KMS-11 (cell line): ENCODE results near the gene FRAS1.
"Not testable (repeated sequence)": the region's sequence is repeated elsewhere in the genome, so short reads cannot be mapped to it uniquely, and the experiment has no call there.

Experiments
- H2AFZ ChIP-seq: fragments of 200-600 bp; sonication (generic); 2 replicates; pipeline ENCODE4 v1.6.1; 2016; ENCODE audit warnings: antibody characterized with exemption, mixed run types, low read depth
- H3K27ac ChIP-seq: fragments of 200-600 bp; sonication (generic); 2 replicates; pipeline ENCODE4 v1.6.1; 2016; ENCODE audit warnings: mild to moderate bottlenecking, mixed run types
- H3K27me3 ChIP-seq: fragments of 200-600 bp; sonication (generic); 2 replicates; pipeline ENCODE4 v1.6.1; 2017; ENCODE audit warnings: mild to moderate bottlenecking, low read depth, mixed run types, moderate library complexity; ENCODE audit not compliant: insufficient read depth
- H3K36me3 ChIP-seq: fragments of 200-600 bp; sonication (generic); 2 replicates; pipeline ENCODE4 v1.6.1; 2017; ENCODE audit warnings: mild to moderate bottlenecking, mixed run types; ENCODE audit not compliant: insufficient read depth
- H3K4me1 ChIP-seq: fragments of 200-600 bp; sonication (generic); 2 replicates; pipeline ENCODE4 v1.6.1; 2016; ENCODE audit warnings: mild to moderate bottlenecking, low read depth, mixed run types; ENCODE audit not compliant: poor library complexity, severe bottlenecking
- H3K4me2 ChIP-seq: fragments of 200-600 bp; sonication (generic); 2 replicates; pipeline ENCODE4 v1.7.0; 2016; ENCODE audit warnings: mild to moderate bottlenecking, mixed run types
- H3K4me3 ChIP-seq: fragments of 200-600 bp; sonication (generic); IDR thresholded peaks from 2 replicates; pipeline ENCODE4 v1.6.1; 2017; ENCODE audit warnings: low read depth, low read length, mixed read lengths; ENCODE audit not compliant: insufficient read depth
- H3K79me2 ChIP-seq: fragments of 200-600 bp; sonication (generic); 2 replicates; pipeline ENCODE4 v1.6.1; 2016; ENCODE audit warnings: low read depth, mixed run types; ENCODE audit not compliant: insufficient read depth
- H3K9ac ChIP-seq: fragments of 200-600 bp; sonication (generic); 2 replicates; pipeline ENCODE4 v1.6.1; 2016; ENCODE audit warnings: mild to moderate bottlenecking, mixed run types
- H4K20me1 ChIP-seq: fragments of 200-600 bp; sonication (generic); 2 replicates; pipeline ENCODE4 v1.6.1; 2016; ENCODE audit warnings: mild to moderate bottlenecking, mixed run types; ENCODE audit not compliant: insufficient read depth
- CTCF ChIP-seq: fragments of 200-600 bp; sonication (generic); conservative IDR thresholded peaks from 2 replicates; pipeline ENCODE4 v1.6.1; 2017; ENCODE audit warnings: low read depth, mild to moderate bottlenecking, antibody characterized with exemption, low read length, moderate library complexity, mixed read lengths

FRAS1 gene

GRCh38 chr4:78083035-78083434 lies 25.9 kb downstream of the FRAS1 start:
- H3K79me2 ChIP-seq = no peaks in the 10 kb centered on the region

GRCh38 chr4:78091534-78091933 lies 34.4 kb downstream of the FRAS1 start:
- Histone ChIP-seq H2AFZ (no peak overlapping the region), H3K4me3 (no peak overlapping the region), H3K4me1 (no peaks in the 10 kb centered on the region), H3K79me2 (no peaks in the 10 kb centered on the region), H3K4me2 (no peak overlapping the region), H4K20me1 (no peaks in the 10 kb centered on the region), H3K27me3 (no peaks in the 10 kb centered on the region), H3K9ac (no peak overlapping the region), H3K36me3 (no peaks in the 10 kb centered on the region), H3K27ac (no peak overlapping the region)
- no peak for TF ChIP-seq CTCF

More at GRCh38 chr4:78083035-78083434, 25.9 kb downstream of the FRAS1 start:
- H4K20me1 ChIP-seq = no peaks in the 10 kb centered on the region
- TF ChIP-seq CTCF = no peak
- H3K27ac ChIP-seq = no peak overlapping the region
- no peak overlapping the region for H3K9ac ChIP-seq
- no peak overlapping the region for H3K4me2 ChIP-seq
- no peaks in the 10 kb centered on the region for H3K4me1 ChIP-seq
- H3K27me3 ChIP-seq = no peaks in the 10 kb centered on the region
- no peak overlapping the region for H3K4me3 ChIP-seq
- no peak overlapping the region for H2AFZ ChIP-seq
- H3K36me3 ChIP-seq = no peaks in the 10 kb centered on the region

GRCh38 chr4:78092350-78092749 lies 35.2 kb downstream of the FRAS1 start:
- H3K4me2 ChIP-seq, H3K79me2 ChIP-seq, H3K4me1 ChIP-seq, H3K27ac ChIP-seq, H4K20me1 ChIP-seq, H2AFZ ChIP-seq, H3K27me3 ChIP-seq, H3K4me3 ChIP-seq, H3K36me3 ChIP-seq, H3K9ac ChIP-seq: not testable (repeated sequence)

GRCh38 chr4:78092850-78093249 lies 35.7 kb downstream of the FRAS1 start:
- Histone ChIP-seq H3K27ac (no peak overlapping the region), H3K4me3 (no peak overlapping the region), H3K79me2 (no peaks in the 10 kb centered on the region), H3K4me2 (no peak overlapping the region), H3K36me3 (no peaks in the 10 kb centered on the region), H3K4me1 (no peaks in the 10 kb centered on the region), H3K9ac (no peak overlapping the region), H3K27me3 (no peaks in the 10 kb centered on the region), H4K20me1 (no peaks in the 10 kb centered on the region), H2AFZ (no peak overlapping the region)
- no peak for TF ChIP-seq CTCF

- no peak overlapping the region for H2AFZ ChIP-seq
- no peaks in the 10 kb centered on the region for H3K36me3 ChIP-seq
- no peak overlapping the region for H3K9ac ChIP-seq
- H3K4me1 ChIP-seq = no peaks in the 10 kb centered on the region
- H3K27ac ChIP-seq = no peak overlapping the region
- no peaks in the 10 kb centered on the region for H3K79me2 ChIP-seq
- no peaks in the 10 kb centered on the region for H3K27me3 ChIP-seq
- H3K4me3 ChIP-seq = no peak overlapping the region
- H4K20me1 ChIP-seq = no peaks in the 10 kb centered on the region
- no peak for TF ChIP-seq CTCF
- H3K4me2 ChIP-seq = no peak overlapping the region
Observed at GRCh38 chr4:78095081-78095480, 38.0 kb downstream of the FRAS1 start.
